ENCODE measurements around the gene GPR137.

GRCh38 chr11:64305075-64305690 is 19.5 kb downstream of the GPR137 start, which contains the start of gene ESRRA:
- TF ChIP-seq CTCF (IDR thresholded peaks at IDR 0.05) (no peak), POLR2A (IDR thresholded peaks at IDR 0.05) (peak in 1 of 2 donors; percentile 49), EP300 (IDR thresholded peaks at IDR 0.05) (peak in 1 of 2 donors; percentile 68)

Data from tibial nerve (tissue), 4 donors.